Measurements from ENCODE around the gene HILPDA.

The HILPDA gene, protein sequence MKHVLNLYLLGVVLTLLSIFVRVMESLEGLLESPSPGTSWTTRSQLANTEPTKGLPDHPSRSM

DNA sequence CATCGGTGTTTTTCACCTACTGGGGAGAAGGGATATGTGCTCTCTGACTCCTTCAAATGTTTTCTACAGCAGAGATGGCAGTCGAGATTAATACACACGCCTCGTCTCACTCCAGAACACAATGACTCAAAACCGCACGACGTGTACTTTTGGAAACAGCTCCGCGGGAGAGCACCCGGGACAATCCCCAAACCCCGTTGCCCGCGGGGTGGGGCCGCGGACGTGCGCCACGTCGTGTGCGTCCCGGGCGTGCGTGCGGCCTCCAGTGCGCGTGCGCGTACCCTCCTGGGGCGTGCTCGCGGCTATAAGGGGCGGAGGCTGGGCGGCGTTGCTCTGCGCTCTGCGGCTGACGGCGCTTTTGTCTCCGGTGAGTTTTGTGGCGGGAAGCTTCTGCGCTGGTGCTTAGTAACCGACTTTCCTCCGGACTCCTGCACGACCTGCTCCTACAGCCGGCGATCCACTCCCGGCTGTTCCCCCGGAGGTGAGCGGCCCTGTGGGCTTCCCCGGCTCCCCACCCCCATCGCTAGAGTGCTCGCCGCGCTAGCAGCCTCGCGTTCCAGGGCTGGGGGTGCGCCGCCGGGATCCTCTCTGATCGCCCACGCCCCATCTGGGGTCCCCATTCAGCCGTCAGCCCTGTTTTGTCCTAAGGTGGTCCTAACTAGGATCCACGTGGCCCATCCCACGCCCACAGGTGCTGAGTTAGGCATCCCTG is at the start of gene HILPDA:
TSS of gene HILPDA (plus strand) at position 336 of the 712 bp plus-strand sequence. CDS start 1,391 bp downstream, outside the sequence.
- peak; percentile 93 for DNase-seq (ENCODE audit: low read depth in 2 of 2)

DNA sequence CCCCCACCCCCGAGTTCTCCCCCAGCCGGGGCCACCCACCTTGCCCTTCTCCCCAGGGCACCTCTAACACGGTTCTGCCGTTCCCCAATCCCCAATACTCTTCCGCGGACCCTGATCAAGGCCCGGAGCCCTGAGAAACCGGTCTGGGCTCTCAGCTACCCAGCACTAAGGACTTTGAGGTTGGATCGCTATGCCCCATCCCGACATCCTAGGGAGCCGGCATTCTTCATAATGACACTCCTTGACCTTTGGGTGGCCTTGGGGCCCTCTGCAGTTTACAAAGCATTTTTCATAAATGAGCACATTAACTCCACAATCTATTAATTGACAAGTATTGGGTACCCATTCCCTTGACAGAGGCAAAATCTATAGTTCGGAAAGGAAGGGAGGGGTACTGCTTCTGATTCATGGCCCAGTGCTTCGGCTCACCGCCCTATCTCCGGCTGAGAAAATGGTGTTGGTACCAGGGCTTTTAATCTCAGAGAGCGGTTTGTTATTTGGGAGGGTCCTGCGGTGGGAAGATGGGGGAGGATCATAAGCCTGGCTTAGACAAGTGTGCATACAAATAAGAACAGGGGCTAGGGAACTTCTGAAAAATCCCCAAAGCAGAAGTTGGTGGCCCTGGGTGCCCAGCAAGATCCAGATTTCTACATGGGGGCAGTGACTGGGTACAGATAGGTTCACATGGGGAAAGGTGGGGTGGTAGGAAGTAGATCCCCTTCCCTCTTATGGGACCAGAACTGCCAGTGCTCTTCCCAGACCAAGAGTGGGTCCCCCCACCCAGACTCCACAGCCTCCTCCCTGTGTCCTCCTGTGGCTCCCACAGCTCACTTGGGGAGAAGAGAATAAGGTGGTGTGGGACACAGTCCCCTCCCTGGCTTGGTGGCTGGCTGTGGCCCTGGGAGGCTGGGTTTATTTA is 49.1 kb upstream of the HILPDA start:
- DNase-seq (ENCODE audit: low read depth in 2 of 2), result no peak

DNA sequence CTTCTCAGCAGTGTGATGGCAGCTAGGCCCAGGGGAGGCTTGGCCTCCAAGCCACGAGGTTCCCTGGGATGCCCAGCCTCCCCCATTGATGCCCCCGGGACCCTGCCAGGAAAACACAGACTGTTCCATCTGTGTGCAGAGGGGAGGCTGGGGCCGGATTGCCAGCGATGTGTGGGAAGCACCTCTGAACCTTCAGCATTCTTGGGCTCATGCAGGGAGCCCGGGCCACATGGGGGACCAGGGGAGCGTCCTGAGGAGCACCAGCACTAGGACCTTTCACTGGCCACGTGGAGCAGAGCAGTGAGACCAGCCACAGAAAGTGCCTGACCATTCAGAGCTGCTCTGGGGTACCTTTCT is 48.5 kb upstream of the HILPDA start:
- DNase-seq (ENCODE audit: low read depth in 2 of 2), result no peak

DNA sequence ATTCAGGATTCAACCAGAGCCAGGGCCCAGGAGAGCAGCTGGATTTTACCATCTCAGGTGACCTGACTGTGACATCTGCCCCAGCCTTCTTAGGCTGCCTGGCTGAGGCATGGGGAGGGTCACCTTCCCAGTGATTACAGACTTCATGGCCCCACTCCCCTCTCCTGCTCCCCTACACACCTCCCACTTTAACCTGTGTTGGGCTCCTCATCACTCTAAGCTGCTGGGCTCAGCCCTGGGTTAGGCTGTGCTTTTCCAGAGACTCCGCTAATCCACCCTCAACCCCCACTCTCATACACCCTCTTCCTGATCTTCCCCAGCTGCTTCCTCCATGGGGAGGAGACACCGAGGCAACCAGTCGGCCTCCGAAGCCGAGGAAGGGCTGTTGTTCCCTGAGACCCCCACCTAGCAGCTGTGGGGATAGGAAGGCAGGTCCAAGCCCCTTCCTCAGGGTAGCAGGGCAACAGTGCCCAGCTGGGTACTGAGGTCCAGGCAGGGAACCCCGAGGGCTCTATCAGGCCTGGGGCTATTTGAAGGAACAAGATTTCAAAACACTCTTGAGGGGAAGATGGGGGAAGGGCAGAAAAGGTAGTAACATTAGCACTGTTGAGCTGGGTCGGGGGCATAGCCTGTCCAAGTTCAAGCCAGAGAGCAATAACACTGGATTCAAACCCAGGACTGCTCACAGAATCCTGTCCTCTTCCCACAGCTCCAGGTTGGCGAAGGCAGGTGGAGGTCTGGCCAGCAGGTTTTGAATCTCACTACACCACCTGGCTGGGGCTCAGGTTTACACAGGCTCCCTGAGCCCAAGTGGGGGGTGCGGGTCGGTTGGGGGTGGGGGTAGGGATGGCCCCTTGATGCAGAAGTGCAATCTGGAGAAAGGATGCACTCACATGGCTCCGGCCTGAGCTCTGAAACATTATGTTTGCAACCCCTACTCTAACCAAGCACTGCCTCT is 47.6 kb upstream of the HILPDA start:
- DNase-seq (ENCODE audit: low read depth in 2 of 2), result no peak

DNA sequence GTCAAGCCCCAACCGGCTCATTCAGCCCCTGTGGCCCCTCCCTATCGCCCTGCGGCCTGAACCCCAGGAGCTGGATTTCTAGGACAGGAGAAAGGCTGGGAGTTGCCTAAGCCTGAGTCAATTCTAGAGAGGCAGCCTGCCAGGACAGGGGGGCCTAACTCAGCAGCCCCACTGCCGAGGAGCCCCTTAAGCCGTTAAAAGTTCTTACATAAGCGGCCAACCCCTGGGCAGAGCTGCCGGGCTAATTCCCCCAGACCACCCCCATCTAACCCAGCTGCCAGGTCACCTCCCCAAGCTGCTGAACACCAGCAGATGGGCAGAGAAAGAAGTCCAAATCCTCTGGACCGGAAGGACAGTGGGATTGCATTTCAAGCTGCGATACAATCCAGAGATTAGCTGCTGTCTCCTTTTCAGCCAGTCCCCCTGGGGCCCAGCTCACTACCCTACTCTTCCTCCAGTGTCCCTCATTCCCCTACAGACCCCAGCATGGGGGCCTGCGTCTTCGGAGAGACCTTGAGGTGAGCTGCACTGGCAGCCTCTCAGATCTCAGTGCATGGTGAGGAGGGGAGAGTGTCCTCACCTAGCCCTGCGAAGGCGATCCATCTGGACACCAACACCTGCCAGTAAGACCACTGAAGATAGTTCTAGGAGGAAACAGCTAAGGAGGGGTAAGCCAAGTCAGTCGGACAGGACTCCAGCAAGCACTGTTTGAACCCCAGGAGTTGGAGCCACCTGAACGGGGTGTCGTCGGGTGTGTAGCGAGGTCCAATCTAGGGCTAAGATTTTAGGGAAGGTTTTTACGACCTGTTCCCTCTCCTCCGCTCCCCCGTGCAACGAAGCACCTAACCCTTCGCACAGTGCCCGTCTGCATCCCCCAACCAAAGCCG is 46.7 kb upstream of the HILPDA start:
- no peak for DNase-seq (ENCODE audit: low read depth in 2 of 2)

DNA sequence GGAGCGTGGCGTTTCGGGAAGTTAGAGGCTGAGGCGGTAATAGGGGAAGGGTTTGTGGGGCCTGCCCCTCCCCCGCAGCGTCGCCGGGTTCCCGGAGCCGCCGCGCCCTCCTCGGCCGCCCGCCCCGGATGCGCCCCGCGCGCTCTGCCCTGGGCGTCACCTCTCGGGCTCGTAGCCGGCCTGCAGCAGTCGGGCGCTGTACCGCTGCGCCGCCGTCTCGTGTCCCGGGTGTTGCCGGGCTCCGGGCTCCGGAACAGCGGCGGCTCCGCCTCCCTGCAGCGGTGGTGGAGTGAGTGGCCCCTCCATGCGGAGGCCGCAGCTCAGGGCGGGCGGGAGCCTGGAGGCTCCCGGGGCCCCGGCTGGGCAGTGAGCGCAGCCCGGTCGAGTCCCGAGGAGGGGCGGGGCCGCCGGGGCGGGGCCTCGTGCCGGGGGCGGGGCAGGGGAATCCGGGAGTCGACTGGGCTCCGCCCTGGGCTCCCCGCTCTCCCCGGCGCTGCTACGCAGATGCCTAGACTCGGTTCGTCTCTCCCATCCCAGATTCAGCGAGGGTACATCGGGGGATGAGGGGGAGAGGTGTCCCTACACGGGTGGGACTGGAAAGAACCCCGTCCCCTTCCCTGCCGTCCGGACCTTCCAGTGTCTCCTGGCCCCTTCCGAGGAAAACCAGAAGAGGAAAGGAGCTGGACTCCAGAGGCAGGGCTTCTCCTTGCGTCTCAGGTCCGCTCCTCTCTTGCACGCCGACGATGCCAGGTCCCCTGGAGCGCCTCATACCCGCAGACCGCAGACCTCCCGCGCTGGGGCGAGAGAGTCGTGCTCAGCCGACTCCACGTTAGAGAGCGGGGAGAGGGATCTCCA is 45.9 kb upstream of the HILPDA start, which contains the start of gene IMPDH1:
TSS of gene IMPDH1 (minus strand) at position 387 of the 855 bp plus-strand sequence. CDS start at position 306, 81 bp downstream.
- peak; percentile 81 to 86 for DNase-seq (ENCODE audit: low read depth in 2 of 2)

DNA sequence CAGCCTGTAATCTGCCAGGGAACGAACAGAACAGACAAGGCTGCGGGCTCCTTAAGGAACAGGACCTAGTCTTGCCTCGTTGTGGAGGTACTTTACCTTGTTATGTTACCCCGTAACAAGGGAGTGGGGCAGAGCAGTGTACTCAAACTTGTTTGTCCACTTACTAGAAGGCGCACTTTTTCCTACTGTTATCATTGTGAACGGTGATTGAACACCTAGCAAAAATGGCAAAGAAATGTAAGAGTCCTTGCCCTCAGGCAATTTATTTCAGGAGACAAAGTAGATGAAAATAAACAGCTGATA is 45.3 kb upstream of the HILPDA start:
- no peak for DNase-seq (ENCODE audit: low read depth in 2 of 2)

DNA sequence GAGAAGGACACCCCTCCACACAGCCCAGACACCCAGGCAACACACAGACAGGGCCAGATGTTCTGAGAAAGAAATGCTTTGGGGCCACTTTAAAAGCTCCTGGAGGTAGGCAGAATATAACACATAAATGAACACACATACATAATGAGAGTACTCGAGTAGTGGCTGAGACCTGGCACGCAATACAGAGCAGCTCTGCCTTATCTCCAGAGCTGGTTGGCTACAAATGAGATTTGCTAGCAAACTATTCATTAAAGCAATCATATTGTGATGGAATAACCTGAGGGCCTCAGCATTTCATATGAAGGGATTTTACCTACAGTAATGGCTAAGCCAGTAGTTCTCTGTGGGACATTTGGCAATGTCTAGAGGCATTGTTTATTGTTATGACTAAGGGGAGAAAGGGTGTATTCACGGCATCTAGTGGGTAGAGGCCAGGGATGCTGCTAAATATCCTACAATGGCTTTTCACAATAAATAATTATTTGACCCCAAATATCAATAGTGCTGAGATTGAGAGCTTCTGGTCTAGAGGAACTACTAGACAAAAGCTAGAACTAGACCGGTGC is 40.4 kb upstream of the HILPDA start:
- DNase-seq (ENCODE audit: low read depth in 2 of 2), result no peak

DNA sequence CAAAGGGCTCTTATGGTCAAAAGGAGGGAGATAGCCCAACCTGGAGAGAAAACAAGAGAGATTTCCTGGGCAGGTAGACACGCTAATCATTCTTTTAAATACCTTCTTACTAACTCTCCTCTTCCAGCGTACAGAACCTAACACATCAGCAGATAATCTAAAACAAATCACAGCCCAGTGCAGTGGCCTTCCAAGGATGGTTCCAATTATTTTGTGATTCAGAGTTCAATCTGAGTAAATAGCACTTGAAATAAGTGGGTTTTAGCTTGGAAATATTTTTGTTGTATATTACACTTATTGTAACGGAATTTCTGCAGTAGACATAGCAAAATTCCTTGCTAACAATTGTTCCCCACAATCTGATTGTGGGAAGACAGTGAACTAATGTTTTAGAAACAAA is 38.6 kb upstream of the HILPDA start:
- no peak for DNase-seq (ENCODE audit: low read depth in 2 of 2)

DNA sequence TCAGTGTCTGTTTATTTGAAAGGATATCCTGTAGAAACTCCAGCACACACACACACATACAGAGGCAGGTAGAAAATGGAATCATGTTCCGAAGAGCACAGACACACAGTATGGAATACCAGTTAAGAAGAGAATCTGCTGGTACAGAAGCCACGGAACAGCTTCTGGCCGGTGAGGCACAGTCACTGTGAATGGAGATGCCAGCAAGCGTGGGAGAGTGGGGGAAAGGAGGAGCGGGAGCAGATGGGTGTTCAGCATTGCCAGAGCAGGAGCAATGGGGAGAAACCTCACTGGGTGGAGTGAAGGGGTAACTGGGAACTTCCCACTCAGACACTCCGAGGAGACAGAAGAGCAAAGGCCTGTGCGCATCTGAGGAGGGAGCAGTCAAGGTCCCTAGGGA is 36.4 kb upstream of the HILPDA start:
- DNase-seq (ENCODE audit: low read depth in 2 of 2), result no peak

DNA sequence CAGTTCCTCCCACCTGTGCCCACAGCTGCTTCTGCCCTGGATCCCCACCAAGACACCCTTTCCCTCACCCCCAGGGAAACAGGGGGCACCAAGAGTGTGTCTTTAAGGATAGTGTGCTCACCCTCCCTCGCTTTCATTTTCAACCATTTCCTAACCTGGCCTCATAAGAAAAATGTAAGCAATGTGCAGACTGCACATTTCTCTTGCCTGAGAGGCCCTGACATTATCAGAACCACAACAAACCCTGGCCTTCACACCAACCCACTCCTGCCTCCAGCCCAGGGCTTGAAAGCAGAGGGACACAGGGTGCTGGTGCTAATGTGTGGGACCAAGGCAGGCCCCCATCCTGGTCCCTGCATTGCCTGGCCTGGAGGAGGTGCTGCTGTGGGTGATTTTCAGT is 34.9 kb upstream of the HILPDA start:
- DNase-seq (ENCODE audit: low read depth in 2 of 2), result no peak

DNA sequence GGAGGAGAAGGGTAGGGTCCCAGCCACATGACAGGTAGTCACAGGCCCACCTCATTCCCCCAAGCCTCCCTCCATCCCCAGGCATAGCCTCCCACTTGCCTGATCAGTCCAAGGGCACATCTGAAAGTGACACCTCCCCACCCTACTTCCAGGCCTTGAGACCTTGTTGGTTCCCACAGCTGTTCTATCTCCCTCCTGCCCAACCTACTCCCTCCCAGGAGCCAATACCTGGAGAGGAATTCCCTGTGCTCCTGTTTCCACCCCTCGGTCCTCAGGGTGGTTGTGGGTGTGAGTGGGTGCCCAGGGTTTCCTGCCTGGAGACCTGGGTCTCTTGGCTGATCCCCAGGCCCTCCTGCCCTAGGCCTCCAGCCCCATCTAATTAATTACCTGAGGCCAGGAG is 34.3 kb upstream of the HILPDA start:
- no peak for DNase-seq (ENCODE audit: low read depth in 2 of 2)

DNA sequence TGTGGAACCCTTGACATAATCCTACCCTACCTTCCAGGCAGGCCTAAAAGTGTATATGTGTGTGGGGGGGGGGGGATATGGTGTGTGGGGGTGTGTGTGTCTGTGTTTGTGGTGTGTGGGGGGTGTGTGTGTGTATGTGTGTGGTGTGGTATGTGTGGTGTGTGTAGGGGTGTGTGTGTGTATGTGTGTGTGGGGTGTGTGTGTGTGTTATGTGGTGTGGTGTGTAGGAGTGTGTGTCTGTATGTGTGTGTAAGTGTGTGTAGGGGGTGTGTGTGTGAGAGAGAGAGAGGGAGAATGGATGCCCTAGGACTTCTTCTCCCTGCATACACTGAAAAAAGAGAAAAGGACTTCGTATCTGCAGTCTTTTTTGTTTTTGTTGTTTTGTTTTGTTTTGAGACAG is 33.6 kb upstream of the HILPDA start:
- DNase-seq (ENCODE audit: low read depth in 2 of 2), result no peak

DNA sequence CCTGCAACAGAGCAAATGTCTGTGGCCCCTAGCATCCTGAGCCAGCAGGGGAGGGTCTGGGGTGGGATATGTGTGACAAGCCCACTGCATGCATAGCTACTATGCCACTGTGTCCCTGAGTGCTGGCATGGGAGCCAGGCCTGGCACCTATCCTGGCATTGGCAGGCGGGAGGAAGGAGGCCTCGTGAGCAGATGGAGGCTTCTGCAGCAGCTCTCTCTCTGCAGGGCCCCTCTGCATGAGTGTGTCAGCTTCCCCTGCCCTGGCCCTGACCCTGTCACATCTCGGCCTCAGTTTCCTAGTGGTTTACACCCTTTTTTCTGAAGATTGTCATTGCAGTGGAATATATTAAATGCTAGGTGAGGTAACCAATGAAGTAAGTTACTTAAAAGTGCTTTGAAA is 32.8 kb upstream of the HILPDA start:
- no peak for DNase-seq (ENCODE audit: low read depth in 2 of 2)

DNA sequence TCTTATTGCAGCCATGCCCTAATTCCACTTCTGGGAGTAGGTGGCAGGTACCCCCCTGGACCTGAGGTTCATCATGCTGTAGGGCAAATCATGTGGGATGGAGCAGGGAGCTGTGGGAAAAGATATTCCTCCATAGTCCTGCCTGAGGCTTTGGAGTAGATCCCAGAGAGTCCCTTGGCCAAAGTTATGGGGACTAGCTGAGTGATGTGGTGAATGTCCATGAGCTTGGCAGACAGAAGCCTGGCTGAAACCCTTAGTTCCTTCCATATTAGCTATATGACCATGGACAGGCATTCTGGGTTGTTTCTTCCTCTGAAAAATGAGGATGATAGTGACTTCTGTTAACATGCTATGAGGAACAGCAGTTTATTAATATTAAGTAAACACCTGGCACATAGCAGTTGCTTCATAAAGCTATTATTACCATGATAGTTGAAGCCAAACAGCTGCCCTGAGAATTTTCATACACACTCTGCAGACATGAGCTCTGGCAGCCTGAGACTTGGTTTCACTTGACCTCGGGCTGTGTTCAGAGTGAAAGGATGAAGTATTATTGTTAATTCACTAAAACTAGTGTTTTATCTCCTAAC is 30.9 kb upstream of the HILPDA start:
- DNase-seq (ENCODE audit: low read depth in 2 of 2), result no peak

DNA sequence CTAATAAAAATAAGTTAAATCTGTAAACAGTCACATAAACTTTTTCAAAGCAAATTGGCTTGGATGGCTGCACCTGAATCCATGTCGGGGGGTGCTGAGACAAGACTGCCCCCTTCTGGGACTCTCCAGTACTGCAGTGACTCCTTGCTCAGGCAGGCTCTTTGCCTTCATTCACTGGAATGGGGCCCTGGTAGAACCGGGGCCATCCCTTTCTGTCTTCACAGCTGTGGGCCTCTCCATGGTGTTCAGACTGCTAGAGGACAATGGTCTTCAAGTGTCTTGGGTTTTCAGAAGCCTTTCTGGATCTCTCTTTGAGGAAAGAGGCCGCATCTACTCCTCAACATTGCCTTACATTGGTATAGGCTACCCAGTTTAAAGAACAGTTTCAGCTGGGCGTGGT is 29.8 kb upstream of the HILPDA start:
- DNase-seq (ENCODE audit: low read depth in 2 of 2), result peak; percentile 63 to 82

DNA sequence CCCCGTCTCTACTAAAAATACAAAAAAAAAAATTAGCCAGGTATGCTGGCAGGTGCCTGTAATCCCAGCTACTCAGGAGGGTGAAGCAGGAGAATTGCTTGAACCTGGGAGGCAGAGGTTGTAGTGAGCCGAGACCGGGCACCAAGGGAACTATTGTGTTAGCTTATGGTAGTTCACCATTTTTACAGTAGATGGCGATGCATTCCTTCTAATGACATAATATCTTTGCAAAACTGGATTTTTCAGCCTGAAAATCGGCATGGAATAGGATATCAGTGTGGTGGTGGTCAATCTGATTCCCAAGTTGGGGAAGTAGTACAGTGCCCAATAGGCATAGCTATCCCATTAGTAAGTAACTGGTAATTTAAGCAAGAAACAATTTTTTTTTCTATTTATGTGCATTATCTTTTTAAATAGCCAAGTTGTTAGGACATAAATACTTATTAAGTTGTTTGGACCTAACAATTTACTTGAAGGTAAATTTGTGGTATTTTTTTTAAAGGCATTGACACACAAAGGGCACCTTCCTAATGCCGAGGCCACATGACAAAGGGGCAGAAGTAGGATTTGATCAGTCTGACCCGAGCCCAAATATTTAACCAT is 28.3 kb upstream of the HILPDA start:
- DNase-seq (ENCODE audit: low read depth in 2 of 2), result no peak

DNA sequence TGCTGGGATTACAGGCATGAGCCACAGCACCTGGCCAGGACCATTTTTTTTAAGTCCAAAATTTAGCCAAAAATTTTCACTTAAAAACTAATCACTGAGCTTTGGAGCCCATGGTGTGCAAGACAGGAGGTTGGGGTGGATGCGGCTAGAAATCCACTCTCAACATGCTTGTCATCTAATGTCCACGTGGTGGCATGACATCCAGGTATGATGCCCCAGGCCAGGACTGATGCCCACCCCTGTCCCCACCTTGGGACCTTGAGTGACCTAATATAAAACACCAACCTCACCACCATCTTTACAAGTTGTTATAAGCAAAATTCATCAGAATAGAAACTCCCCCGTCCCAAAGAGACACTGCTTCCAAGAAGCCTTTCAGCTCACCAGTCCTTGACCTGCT is 25.5 kb upstream of the HILPDA start:
- DNase-seq (ENCODE audit: low read depth in 2 of 2), result no peak

DNA sequence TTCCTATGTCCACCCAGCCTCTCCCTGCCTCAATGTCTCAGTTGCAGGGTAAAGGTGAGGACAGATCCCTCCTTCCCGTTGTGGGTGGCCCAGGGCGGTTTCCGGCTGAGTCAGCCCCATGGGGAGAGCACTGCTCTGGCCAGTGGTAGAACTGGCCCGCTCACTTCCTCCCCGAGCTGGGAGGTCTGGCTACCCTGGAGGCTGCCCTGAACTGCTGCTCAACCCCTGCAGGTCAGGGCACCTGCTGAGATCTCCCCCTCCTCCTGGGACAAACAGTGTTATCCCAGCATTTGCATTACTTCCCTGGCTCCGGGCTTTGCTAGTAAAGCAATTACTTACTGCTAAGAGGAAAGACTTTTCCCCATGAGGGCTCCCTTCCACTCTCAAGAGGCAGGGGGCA is 24.5 kb upstream of the HILPDA start:
- no peak for DNase-seq (ENCODE audit: low read depth in 2 of 2)
